ENCODE measurements around the gene LMOD1.

- TF ChIP-seq, protein P1, sequence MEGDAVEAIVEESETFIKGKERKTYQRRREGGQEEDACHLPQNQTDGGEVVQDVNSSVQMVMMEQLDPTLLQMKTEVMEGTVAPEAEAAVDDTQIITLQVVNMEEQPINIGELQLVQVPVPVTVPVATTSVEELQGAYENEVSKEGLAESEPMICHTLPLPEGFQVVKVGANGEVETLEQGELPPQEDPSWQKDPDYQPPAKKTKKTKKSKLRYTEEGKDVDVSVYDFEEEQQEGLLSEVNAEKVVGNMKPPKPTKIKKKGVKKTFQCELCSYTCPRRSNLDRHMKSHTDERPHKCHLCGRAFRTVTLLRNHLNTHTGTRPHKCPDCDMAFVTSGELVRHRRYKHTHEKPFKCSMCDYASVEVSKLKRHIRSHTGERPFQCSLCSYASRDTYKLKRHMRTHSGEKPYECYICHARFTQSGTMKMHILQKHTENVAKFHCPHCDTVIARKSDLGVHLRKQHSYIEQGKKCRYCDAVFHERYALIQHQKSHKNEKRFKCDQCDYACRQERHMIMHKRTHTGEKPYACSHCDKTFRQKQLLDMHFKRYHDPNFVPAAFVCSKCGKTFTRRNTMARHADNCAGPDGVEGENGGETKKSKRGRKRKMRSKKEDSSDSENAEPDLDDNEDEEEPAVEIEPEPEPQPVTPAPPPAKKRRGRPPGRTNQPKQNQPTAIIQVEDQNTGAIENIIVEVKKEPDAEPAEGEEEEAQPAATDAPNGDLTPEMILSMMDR (IDR thresholded peaks at IDR 0.05), result no peak
- no peak for TF ChIP-seq POLR2A (IDR thresholded peaks at IDR 0.05)
These were observed 41.0 kb downstream of the LMOD1 start for GRCh38 chr1:201905234-201905890.
